SK-N-SH (cell line): Measurements from ENCODE around the gene TP53I3. TPM values are rescaled to one million over a fixed set of nuclear protein-coding genes. Genes with fewer than 3 reads are reported as not detected.

Source experiments
- CTCF ChIA-PET: fragments of 300-600, 350-600 bp; formaldehyde crosslinking; extraction: SDS; loops from one replicate; lab custom pipeline; 2021; lab: Yijun Ruan, JAX
- POLR2A ChIA-PET: fragments of 350-600 bp; sonication (Branson Sonifier 250); formaldehyde crosslinking; extraction: SDS; loops from one replicate; lab custom pipeline; 2020; ENCODE audit warnings: antibody characterized with exemption, inconsistent platforms; lab: Yijun Ruan, JAX
- DNase-seq: peaks from one replicate; pipeline ENCODE4 v3.0.0; 2012
- H2AFZ ChIP-seq: fragments of 200-600 bp; sonication (generic); 2 replicates; pipeline ENCODE4 v1.8.1; 2016; ENCODE audit warnings: antibody characterized with exemption, mild to moderate bottlenecking, low read depth
- H3F3A ChIP-seq: fragments of 200-600 bp; sonication (generic); replicated peaks from 2 replicates; pipeline ENCODE3; 2016; ENCODE audit warnings: antibody characterized with exemption, mild to moderate bottlenecking; ENCODE audit not compliant: insufficient read depth
- H3K27ac ChIP-seq, 2 experiments: fragments of 200-500 bp in 1 of 2; fragments of 200-600 bp in 1 of 2; sonication (Bioruptor generic) in 1 of 2; sonication (generic), shearing (Covaris generic) in 1 of 2; 2 replicates each; pipeline versions ENCODE4 v1.5.1 to v1.6.1; 2014 to 2016; ENCODE audit warnings: low read depth in 2 of 2, inconsistent platforms in 1 of 2, low read length in 1 of 2, mild to moderate bottlenecking in 1 of 2, mixed read lengths in 1 of 2
- H3K27me3 ChIP-seq: fragments of 200-600 bp; sonication (generic), shearing (Covaris generic); 2 replicates; pipeline ENCODE4 v1.6.1; 2016; ENCODE audit warnings: mixed run types; ENCODE audit not compliant: insufficient read depth
- H3K36me3 ChIP-seq, 2 experiments: fragments of 200-500 bp in 1 of 2; fragments of 200-600 bp in 1 of 2; sonication (Bioruptor generic) in 1 of 2; sonication (generic) in 1 of 2; replicated peaks in 1 of 2; 2 replicates each; pipeline versions ENCODE3 to v1.5.1; 2014 to 2016; ENCODE audit warnings: low read length in 1 of 2, mild to moderate bottlenecking in 1 of 2; ENCODE audit not compliant: insufficient read depth in 2 of 2, control insufficient read depth in 1 of 2
- H3K4me1 ChIP-seq, 2 experiments: fragments of 200-500 bp in 1 of 2; fragments of 200-600 bp in 1 of 2; sonication (Bioruptor generic) in 1 of 2; sonication (generic), shearing (Covaris generic) in 1 of 2; 2 replicates each; pipeline versions ENCODE4 v1.5.1 to v1.6.1; 2014 to 2016; ENCODE audit warnings: low read depth in 1 of 2, low read length in 1 of 2, mixed run types in 1 of 2; ENCODE audit not compliant: insufficient read depth in 2 of 2, control insufficient read depth in 1 of 2
- H3K4me2 ChIP-seq: fragments of 200-600 bp; sonication (generic), shearing (Covaris generic); 2 replicates; pipeline ENCODE4 v1.6.1; 2017; ENCODE audit warnings: mixed run types
- H3K4me3 ChIP-seq, 2 experiments: fragments of 200-500 bp in 1 of 2; fragments of 200-600 bp in 1 of 2; sonication (Bioruptor generic) in 1 of 2; sonication (generic), shearing (Covaris generic) in 1 of 2; 2 replicates each; pipeline versions ENCODE4 v1.5.1 to v1.8.1; 2014 to 2016; ENCODE audit warnings: low read depth in 2 of 2, inconsistent platforms in 1 of 2, low read length in 1 of 2, mild to moderate bottlenecking in 1 of 2, mixed read lengths in 1 of 2, moderate library complexity in 1 of 2
- H3K79me2 ChIP-seq: fragments of 200-600 bp; sonication (generic); 2 replicates; pipeline ENCODE4 v1.8.1; 2017; ENCODE audit warnings: mild to moderate bottlenecking; ENCODE audit not compliant: insufficient read depth
- H3K9ac ChIP-seq: fragments of 200-600 bp; sonication (generic); 2 replicates; pipeline ENCODE4 v1.6.1; 2017; ENCODE audit warnings: mixed run types
- H3K9me2 ChIP-seq: fragments of 200-600 bp; sonication (generic); 2 replicates; pipeline ENCODE4 v1.6.1; 2017; ENCODE audit warnings: mixed run types
- H3K9me3 ChIP-seq: fragments of 200-600 bp; sonication (generic); 2 replicates; pipeline ENCODE4 v1.6.1; 2017; ENCODE audit warnings: mixed run types, mild to moderate bottlenecking, moderate library complexity
- H4K20me1 ChIP-seq: fragments of 200-600 bp; sonication (generic); 2 replicates; pipeline ENCODE4 v1.6.1; 2017; ENCODE audit warnings: mild to moderate bottlenecking, mixed run types; ENCODE audit not compliant: insufficient read depth
- CHD2 ChIP-seq: fragments of 150-350 bp; IDR thresholded peaks from 2 replicates; pipeline ENCODE4 v1.6.1; 2018; ENCODE audit warnings: low read length; ENCODE audit not compliant: partially characterized antibody
- EP300 ChIP-seq, 2 experiments: IDR thresholded peaks; 2 replicates each; pipeline versions ENCODE4 v1.4.0 to v1.6.1; 2012; ENCODE audit warnings: borderline replicate concordance in 1 of 2, low read depth in 1 of 2, low read length in 1 of 2
- EZH2phosphoT487 ChIP-seq: fragments of 200-600 bp; sonication (generic); IDR thresholded peaks from 2 replicates; pipeline ENCODE4 v1.6.1; 2017; ENCODE audit warnings: low read depth, mixed run types, mild to moderate bottlenecking, antibody characterized with exemption, moderate library complexity, borderline replicate concordance
- FOSL2 ChIP-seq: IDR thresholded peaks from 2 replicates; pipeline ENCODE4 v1.4.0; 2012; ENCODE audit warnings: low read depth, mild to moderate bottlenecking, moderate library complexity, borderline replicate concordance
- FOXM1 ChIP-seq: IDR thresholded peaks from 2 replicates; pipeline ENCODE4 v1.4.0; 2012; ENCODE audit warnings: low read depth, mild to moderate bottlenecking
- IRF3 ChIP-seq: fragments of 150-350 bp; IDR thresholded peaks from 2 replicates; pipeline ENCODE4 v1.6.1; 2016; ENCODE audit warnings: mild to moderate bottlenecking, low read depth, low read length
- JUND ChIP-seq: IDR thresholded peaks from 2 replicates; pipeline ENCODE4 v1.4.0; 2012
- MEF2A ChIP-seq: IDR thresholded peaks from 2 replicates; pipeline ENCODE4 v1.4.0; 2012; ENCODE audit warnings: low read depth, borderline replicate concordance
- NRF1 ChIP-seq: IDR thresholded peaks from 2 replicates; pipeline ENCODE4 v1.6.1; 2012; ENCODE audit warnings: low read depth, mild to moderate bottlenecking, low read length
- POLR2AphosphoS5 ChIP-seq: IDR thresholded peaks from 2 replicates; pipeline ENCODE4 v1.6.1; 2012; ENCODE audit warnings: low read depth, low read length
- SMC3 ChIP-seq: IDR thresholded peaks from 2 replicates; pipeline ENCODE4 v1.6.1; 2012; ENCODE audit warnings: low read depth, low read length, improper control_type of control experiment
- TAF1 ChIP-seq: IDR thresholded peaks from 2 replicates; pipeline ENCODE4 v1.6.1; 2012; ENCODE audit warnings: low read depth, mild to moderate bottlenecking, low read length, moderate library complexity, borderline replicate concordance
- TCF12 ChIP-seq: IDR thresholded peaks from 2 replicates; pipeline ENCODE4 v1.4.0; 2012
- TEAD4 ChIP-seq: IDR thresholded peaks from 2 replicates; pipeline ENCODE4 v1.4.0; 2012; ENCODE audit warnings: mild to moderate bottlenecking, borderline replicate concordance; ENCODE audit not compliant: insufficient read depth
- WGBS: methylation state at CpG from one replicate; pipeline ENCODE4 v1.1.6; 2017; ENCODE audit warnings: low lambda C conversion rate; 5-methylcytosine and 5-hydroxymethylcytosine counted together
- polyA plus RNA-seq, 3 experiments: library from polyadenylated mRNA; depleted of rRNA; stranded (reverse); fragments of >200 nt; gene quantifications; 2 replicates each; pipeline ENCODE4 v1.2.3, GENCODE V29; 2012
- TF ChIP-seq, protein P1 (sequence below): fragments of 200-600 bp; sonication (generic); IDR thresholded peaks from 2 replicates; pipeline ENCODE4 v1.6.1; 2017; ENCODE audit warnings: antibody characterized with exemption, mild to moderate bottlenecking, moderate library complexity

TP53I3 gene
- polyA plus RNA-seq, 1 of the 3 experiments (the other 2 are of a cell fraction) = 110 TPM

GRCh38 chr2:24104906-24105305 lies 20.3 kb upstream of the TP53I3 start:
- no peak for TF ChIP-seq CHD2
- Histone ChIP-seq H4K20me1 (no peaks in the 10 kb centered on the region), H3K9me3 (peaks cover 14% of the 10 kb centered on the region; the same call in 1 of the 2 replicates), H3K79me2 (no peaks in the 10 kb centered on the region), H3K4me2 (no peak overlapping the region), H3K27ac (no peak overlapping the region), H3K9me2 (no peaks in the 10 kb centered on the region), H2AFZ (no peak overlapping the region), H3K4me3 (no peak overlapping the region), H3K27me3 (no peaks in the 10 kb centered on the region), H3F3A (peaks cover 6% of the 10 kb centered on the region), H3K4me1 (peaks cover 0 to 11% of the 10 kb centered on the region in 2 experiments; a peak in 2 of 4 replicates), H3K9ac (no peak overlapping the region), H3K36me3 (peaks cover 0 to 3% of the 10 kb centered on the region in 2 experiments)
- WGBS = 71% methylated on average over 4 of the region's 4 CpGs
- no peak for DNase-seq
- ChIA-PET POLR2A (no interaction called here), CTCF (interaction anchor here (1.8 to 5.5 kb wide), 2 partner anchors 17 to 21 kb away, joined by 4 to 38 read pairs; partner anchors contain the start of gene TP53I3)

DNA sequence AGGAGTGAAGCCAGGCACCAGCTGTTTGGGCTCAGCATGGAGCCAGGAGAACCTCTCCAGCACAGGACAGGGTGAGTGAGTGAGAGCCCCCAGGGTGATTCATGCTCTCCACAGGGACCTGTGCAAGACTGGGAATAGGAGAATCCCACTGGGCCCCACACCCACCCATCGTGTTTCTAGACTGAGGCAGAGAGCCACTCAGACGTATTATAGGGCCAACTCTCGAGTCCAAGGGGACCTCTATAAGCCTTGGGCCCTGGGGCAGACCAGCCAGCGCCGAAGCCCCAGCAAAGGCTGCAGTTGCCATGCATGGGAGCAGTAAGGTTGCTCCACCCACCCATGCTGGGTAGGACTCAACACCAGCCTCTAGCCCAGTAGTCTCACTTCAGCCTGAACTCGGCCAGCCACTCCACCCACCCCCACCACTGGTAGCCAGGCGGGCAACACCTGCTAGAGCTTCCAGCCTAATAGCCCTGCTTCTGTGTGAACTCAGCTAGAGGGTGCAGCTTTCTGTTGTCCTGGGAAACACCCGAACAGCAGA lies 19.5 kb upstream of the TP53I3 start:
- H3F3A ChIP-seq = peaks cover 1% of the 10 kb centered on the region
- H4K20me1 ChIP-seq = no peaks in the 10 kb centered on the region
- H3K79me2 ChIP-seq = no peaks in the 10 kb centered on the region
- H3K9ac ChIP-seq = no peak overlapping the region
- no peaks in the 10 kb centered on the region for H3K9me2 ChIP-seq
- no peak overlapping the region for H3K4me2 ChIP-seq
- no peak for DNase-seq
- TF ChIP-seq, protein P1, sequence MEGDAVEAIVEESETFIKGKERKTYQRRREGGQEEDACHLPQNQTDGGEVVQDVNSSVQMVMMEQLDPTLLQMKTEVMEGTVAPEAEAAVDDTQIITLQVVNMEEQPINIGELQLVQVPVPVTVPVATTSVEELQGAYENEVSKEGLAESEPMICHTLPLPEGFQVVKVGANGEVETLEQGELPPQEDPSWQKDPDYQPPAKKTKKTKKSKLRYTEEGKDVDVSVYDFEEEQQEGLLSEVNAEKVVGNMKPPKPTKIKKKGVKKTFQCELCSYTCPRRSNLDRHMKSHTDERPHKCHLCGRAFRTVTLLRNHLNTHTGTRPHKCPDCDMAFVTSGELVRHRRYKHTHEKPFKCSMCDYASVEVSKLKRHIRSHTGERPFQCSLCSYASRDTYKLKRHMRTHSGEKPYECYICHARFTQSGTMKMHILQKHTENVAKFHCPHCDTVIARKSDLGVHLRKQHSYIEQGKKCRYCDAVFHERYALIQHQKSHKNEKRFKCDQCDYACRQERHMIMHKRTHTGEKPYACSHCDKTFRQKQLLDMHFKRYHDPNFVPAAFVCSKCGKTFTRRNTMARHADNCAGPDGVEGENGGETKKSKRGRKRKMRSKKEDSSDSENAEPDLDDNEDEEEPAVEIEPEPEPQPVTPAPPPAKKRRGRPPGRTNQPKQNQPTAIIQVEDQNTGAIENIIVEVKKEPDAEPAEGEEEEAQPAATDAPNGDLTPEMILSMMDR = no peak
- TF ChIP-seq FOXM1 (no peak), JUND (no peak), NRF1 (no peak), SMC3 (no peak), EZH2phosphoT487 (no peak), EP300 (IDR thresholded peaks at IDR 0.05; ENCODE audit: borderline replicate concordance in 1 of 2, low read depth in 1 of 2, low read length in 1 of 2) (no peak), TCF12 (no peak), MEF2A (no peak), TAF1 (no peak), IRF3 (no peak), TEAD4 (no peak), FOSL2 (no peak), POLR2AphosphoS5 (no peak)
- no peak overlapping the region for H2AFZ ChIP-seq
- POLR2A ChIA-PET = no interaction called here
- H3K9me3 ChIP-seq = peaks cover 14% of the 10 kb centered on the region; the same call in 1 of the 2 replicates
- CTCF ChIA-PET = interaction anchor here (0.9 to 5.5 kb wide), 3 partner anchors 14 to 79 kb away, joined by 3 to 38 read pairs (median 3); partner anchors contain the start of gene TP53I3
- peaks cover 0 to 11% of the 10 kb centered on the region in 2 experiments; a peak in 2 of 4 replicates for H3K4me1 ChIP-seq
- H3K4me3 ChIP-seq = no peak overlapping the region
- H3K27me3 ChIP-seq = no peaks in the 10 kb centered on the region
- H3K27ac ChIP-seq = no peak overlapping the region
- WGBS = 85% methylated on average over 7 of the region's 8 CpGs
- H3K36me3 ChIP-seq = peaks cover 0 to 3% of the 10 kb centered on the region in 2 experiments
